Brain microvascular endothelial cell (primary cell): ENCODE results near the gene PTPRJ.

Experiments used
- DNase-seq: peaks from one replicate; pipeline ENCODE4 v3.0.0-alpha.2; 2020
- H3K27ac ChIP-seq: fragments of 250-450 bp; sonication (Bioruptor Pico); 2 replicates; pipeline ENCODE4 v1.5.1; 2020; ENCODE audit warnings: mild to moderate bottlenecking, moderate library complexity
- H3K27me3 ChIP-seq: fragments of 250-450 bp; sonication (Bioruptor Pico); replicated peaks from 2 replicates; pipeline ENCODE4 v1.5.1; 2020; ENCODE audit warnings: mild to moderate bottlenecking
- H3K36me3 ChIP-seq: fragments of 250-450 bp; sonication (Bioruptor Pico); replicated peaks from 2 replicates; pipeline ENCODE4 v1.5.1; 2020; ENCODE audit warnings: mild to moderate bottlenecking
- H3K4me3 ChIP-seq: 2 replicates; pipeline ENCODE4 v1.5.1; 2011; ENCODE audit warnings: low read depth, mild to moderate bottlenecking, control low read depth, low read length, moderate library complexity
- in situ Hi-C: cut with HindIII; loops from 2 replicates; pipeline ENCODE4 v1.10.0; 2017; ENCODE audit warnings: low sequenced_read_pairs, low pct_ligation_motif_present
- TF ChIP-seq, protein P1 (sequence below): IDR thresholded peaks from 2 replicates; pipeline ENCODE4 v1.5.1; 2011; ENCODE audit warnings: low read depth, mild to moderate bottlenecking, moderate library complexity, low read length, control low read depth, inconsistent platforms; ENCODE audit errors: missing control alignments

PTPRJ gene

DNA sequence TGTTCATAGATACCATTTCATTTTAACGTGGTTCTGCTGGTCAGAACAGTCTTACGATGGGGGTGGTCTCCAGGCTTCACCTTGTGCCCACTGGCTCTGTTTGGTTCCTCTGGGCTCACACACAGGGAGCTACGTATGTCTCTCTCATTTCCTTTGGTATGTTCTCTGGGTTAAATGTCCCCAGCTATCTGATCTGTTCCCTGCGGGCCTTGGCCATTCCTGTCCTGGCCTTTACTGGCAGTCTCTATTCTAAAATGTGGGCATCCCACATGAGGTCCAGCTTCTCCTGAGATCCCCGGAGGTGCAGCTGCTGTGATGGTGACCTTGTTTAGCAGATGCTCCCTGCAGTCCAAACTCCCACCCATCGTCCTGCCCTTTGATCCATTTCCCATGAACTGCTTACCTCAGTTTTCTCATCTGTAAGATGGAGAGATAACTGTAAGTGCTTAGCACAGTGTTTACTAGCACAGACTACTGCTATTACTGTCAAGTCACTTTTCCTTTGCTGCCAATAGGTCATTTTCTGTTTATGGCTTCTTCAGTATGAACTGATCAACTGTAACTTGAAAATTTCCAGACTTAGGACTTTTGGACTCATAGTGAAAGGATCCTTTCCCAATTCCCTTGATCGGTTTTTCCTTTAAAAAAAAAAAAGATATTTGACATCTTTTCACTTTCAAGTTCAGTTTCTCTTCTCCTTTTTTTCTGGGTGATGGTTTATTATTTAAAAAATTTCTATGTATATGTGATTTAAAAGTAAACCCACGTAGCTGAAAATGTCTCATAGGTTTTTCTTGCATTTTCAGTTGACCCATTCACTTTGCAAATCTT is 92.9 kb downstream of the PTPRJ start:
- no peak for DNase-seq
- Histone ChIP-seq H3K27me3 (no peaks in the 10 kb centered on the region), H3K4me3 (no peak overlapping the region), H3K27ac (no peak overlapping the region), H3K36me3 (no peaks in the 10 kb centered on the region)
- TF ChIP-seq, protein P1, sequence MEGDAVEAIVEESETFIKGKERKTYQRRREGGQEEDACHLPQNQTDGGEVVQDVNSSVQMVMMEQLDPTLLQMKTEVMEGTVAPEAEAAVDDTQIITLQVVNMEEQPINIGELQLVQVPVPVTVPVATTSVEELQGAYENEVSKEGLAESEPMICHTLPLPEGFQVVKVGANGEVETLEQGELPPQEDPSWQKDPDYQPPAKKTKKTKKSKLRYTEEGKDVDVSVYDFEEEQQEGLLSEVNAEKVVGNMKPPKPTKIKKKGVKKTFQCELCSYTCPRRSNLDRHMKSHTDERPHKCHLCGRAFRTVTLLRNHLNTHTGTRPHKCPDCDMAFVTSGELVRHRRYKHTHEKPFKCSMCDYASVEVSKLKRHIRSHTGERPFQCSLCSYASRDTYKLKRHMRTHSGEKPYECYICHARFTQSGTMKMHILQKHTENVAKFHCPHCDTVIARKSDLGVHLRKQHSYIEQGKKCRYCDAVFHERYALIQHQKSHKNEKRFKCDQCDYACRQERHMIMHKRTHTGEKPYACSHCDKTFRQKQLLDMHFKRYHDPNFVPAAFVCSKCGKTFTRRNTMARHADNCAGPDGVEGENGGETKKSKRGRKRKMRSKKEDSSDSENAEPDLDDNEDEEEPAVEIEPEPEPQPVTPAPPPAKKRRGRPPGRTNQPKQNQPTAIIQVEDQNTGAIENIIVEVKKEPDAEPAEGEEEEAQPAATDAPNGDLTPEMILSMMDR = no peak
- in situ Hi-C loops = no loop called here

DNA sequence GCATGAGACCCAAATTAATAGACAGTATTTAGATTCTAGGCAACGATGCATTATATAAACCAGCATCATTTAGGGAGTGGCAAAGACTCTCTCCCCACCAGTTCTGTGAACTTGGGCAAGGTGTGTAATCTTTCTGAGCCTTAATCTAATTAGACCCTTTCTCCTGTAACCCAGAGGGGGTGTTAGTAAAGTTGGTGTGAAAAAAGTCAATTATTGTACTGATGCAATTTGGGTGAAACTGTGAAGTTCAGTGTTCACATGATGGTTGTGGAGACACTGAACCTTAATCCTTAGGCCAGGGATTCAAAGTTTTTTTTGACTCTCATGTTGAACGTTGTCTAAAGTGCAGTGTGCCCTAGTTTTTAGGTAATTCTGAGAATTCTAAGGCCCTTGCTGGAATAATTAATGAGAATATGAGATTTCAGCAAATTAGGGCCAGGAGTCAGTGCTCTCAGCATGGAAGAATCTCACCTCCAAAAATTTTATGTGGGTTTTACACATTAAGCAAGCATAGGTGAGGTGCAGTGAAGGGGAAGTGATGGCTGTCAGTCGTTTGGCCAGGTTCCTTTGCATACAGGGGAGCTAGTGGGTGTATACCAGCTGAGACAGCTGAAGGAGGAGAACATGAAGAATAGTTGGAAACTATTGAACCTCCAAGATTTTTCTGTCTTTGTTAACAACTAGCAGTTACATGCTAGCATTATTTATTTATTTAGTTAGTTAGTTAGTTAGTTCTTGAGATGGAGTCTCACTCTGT is 94.2 kb downstream of the PTPRJ start:
- in situ Hi-C loops = no loop called here
- H3K4me3 ChIP-seq = no peak overlapping the region
- no peak for DNase-seq
- no peaks in the 10 kb centered on the region for H3K36me3 ChIP-seq
- H3K27ac ChIP-seq = no peak overlapping the region
- H3K27me3 ChIP-seq = no peaks in the 10 kb centered on the region
- TF ChIP-seq, protein P1 = no peak

DNA sequence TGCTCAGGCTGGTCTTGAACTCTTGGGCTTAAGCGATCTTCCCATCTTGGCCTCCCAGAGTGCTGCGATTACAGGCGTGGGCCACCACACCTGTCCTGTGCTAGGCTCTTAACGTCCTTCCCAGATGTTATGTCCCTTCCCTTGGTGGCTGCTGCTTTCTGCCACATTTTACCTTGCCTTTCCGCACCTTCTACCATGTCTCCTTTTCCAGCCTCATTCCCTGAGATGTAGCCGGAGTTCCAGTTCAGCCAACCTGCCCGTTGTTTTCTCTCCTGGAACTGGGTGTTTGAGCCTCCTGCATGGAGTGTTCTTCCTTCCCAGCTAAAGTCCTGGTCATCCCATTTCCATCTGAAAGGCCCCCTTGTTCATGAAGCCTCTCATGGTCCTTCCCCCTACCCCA is 95.3 kb downstream of the PTPRJ start:
- Histone ChIP-seq H3K4me3 (no peak overlapping the region), H3K36me3 (no peaks in the 10 kb centered on the region), H3K27ac (no peak overlapping the region), H3K27me3 (no peaks in the 10 kb centered on the region)
- in situ Hi-C loops = no loop called here
- DNase-seq = no peak
- TF ChIP-seq, protein P1 = no peak

DNA sequence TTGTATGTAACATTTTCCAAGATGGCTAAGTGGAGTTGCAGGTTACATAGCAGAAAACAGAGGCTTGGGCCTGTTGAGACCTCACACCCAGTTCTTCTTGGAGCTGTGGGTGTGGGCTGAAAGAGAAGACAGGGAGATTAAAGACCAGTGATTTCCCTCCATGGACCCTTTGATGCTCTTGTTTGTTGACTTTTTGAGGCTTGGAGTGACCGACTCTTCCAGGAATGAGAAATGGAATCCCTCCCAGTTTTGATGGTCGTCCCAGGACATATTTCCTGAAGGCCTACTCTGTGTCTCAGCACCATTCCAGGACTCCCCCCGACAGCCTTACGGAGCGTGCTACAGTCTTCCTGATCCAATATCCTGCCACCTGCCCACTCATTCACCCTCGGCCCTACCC is 96.9 kb downstream of the PTPRJ start:
- TF ChIP-seq, protein P1 = no peak
- no peak for DNase-seq

DNA sequence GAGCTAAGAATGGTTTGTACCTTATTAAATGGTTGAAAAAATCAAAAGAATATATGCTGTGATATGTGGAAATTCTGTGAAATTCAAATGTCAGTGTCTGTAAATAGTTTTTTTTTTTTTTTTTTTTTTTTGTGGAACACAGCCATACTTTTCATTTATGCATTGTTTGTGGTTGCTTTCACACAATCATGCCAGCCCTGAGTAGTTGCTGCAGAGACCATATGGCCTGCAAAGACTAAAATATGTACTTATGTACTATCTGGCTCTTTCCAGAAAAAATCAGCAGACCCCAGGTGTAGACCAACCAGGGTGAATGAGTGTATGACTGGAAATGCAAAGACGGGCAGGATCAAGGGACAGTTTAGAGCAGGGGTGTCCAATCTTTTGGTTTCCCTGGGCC is 98.3 kb downstream of the PTPRJ start:
- H3K27ac ChIP-seq = no peak overlapping the region
- in situ Hi-C loops = no loop called here

More for the DNA sequence above, 96.9 kb downstream of the PTPRJ start:
- Histone ChIP-seq H3K27ac (no peak overlapping the region), H3K4me3 (no peak overlapping the region), H3K36me3 (no peaks in the 10 kb centered on the region), H3K27me3 (no peaks in the 10 kb centered on the region)
- in situ Hi-C loops = no loop called here

More for the DNA sequence above, 98.3 kb downstream of the PTPRJ start:
- DNase-seq = no peak
- no peaks in the 10 kb centered on the region for H3K36me3 ChIP-seq
- no peak overlapping the region for H3K4me3 ChIP-seq
- no peaks in the 10 kb centered on the region for H3K27me3 ChIP-seq
- TF ChIP-seq, protein P1 = no peak
